ENCODE results near the gene SCN5A.

SCN5A gene

DNA sequence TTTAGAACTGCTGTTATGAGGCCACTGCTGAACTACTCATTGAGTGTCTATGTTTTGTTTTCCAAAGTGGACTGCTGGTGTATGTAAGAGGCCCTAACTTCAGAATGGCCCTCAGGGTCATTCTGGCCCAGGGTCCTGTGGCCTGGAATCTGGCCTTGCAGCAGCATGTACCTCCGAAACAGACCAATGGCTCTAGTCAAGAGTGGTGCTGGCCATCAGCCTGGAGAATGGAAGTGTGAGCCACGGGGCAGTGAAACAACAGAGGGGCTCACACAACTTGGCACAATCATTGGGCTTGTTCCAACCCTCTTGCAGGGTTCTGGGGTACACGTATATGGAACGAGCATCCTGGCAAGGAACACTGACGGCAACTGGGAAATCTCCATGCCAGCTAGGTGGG lies 40.5 kb downstream of the SCN5A start:
- Histone ChIP-seq H3K9me3 (no peaks in the 10 kb centered on the region), H3K27ac (no peak overlapping the region), H3K4me3 (ENCODE audit: low read depth in 1 of 2, low read length in 1 of 2) (no peak overlapping the region), H3K27me3 (no peaks in the 10 kb centered on the region), H3K36me3 (no peaks in the 10 kb centered on the region), H3K4me1 (ENCODE audit: control insufficient read depth in 1 of 2, insufficient read depth in 1 of 2, low read depth in 1 of 2, low read length in 1 of 2) (no peaks in the 10 kb centered on the region)
- TF ChIP-seq, protein P1, sequence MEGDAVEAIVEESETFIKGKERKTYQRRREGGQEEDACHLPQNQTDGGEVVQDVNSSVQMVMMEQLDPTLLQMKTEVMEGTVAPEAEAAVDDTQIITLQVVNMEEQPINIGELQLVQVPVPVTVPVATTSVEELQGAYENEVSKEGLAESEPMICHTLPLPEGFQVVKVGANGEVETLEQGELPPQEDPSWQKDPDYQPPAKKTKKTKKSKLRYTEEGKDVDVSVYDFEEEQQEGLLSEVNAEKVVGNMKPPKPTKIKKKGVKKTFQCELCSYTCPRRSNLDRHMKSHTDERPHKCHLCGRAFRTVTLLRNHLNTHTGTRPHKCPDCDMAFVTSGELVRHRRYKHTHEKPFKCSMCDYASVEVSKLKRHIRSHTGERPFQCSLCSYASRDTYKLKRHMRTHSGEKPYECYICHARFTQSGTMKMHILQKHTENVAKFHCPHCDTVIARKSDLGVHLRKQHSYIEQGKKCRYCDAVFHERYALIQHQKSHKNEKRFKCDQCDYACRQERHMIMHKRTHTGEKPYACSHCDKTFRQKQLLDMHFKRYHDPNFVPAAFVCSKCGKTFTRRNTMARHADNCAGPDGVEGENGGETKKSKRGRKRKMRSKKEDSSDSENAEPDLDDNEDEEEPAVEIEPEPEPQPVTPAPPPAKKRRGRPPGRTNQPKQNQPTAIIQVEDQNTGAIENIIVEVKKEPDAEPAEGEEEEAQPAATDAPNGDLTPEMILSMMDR (IDR thresholded peaks at IDR 0.05), result no peak

DNA sequence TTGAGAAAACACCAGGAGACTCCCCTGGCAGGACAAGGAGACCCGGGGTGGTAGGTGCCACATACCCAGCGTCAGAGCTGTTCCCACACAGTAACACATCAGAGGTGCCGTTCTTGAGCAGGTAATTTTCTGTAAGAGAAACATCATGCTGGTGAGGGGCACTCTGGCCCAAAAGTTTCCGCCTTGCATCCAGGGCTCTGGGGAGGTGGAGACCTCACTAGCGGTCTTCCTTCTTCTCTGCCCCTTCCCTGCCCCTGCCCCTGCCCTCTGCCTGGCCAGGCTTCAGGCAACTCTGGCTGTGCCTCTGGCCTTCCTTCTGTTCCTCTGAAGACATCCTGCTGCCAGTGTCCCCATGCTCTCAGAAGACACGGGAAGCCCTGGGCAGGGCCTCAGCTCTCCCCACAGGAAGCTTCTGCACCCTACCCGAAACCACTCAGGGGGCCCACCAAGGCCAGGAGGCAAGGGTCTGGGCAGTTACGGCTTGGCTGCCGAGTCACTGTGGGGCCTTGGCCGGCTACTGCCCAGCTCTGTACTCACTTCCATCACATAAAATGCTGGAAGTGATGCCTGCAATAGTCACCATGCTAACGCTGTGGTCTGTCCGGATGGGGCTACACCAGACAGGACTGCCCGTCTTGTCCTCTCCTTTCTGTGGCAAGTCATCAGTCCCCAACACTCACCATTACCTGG lies 41.3 kb downstream of the SCN5A start:
- TF ChIP-seq, protein P1 (IDR thresholded peaks at IDR 0.05), result no peak
- Histone ChIP-seq H3K4me3 (ENCODE audit: low read depth in 1 of 2, low read length in 1 of 2) (no peak overlapping the region), H3K4me1 (ENCODE audit: control insufficient read depth in 1 of 2, insufficient read depth in 1 of 2, low read depth in 1 of 2, low read length in 1 of 2) (no peaks in the 10 kb centered on the region), H3K27me3 (no peaks in the 10 kb centered on the region), H3K9me3 (no peaks in the 10 kb centered on the region), H3K27ac (no peak overlapping the region), H3K36me3 (no peaks in the 10 kb centered on the region)

DNA sequence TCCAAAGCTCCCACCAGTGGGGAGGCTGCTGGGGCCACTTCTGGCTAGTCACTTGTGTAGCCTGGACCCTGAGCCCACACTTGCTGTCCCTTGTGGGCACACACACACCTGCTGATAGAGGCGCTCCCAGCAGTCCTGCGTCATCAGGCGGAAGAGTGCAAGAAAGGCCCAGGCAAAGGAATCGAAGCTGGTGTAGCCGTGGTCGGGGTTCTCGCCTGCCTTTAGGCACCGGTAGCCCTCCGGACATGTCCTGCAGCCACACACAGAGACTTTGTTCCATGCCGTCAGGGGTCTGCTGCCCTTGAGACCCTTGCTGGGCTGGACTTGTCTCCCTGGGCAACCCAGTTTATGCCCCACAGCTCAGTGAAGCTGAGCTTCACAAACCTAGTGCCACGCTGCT lies 42.9 kb downstream of the SCN5A start:
- no peak overlapping the region for H3K27ac ChIP-seq
- TF ChIP-seq, protein P1 (IDR thresholded peaks at IDR 0.05), result no peak

DNA sequence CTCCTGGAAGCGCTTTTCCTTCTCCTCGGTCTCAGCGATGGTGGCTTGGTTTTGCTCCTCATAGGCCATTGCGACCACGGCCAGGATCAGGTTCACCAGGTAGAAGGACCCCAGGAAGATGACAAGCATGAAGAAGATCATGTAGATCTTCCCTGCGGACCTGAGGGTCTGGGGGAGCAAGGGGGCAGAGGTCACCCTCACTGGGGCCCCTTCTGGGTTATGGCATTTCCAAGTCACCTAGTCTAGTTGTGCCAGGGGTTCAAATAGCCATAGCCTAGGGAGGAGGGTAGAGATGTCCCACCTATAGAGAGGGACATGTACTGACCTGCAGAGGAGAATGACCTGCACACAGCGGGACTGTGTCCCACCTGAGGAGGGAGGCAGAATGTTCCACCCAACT lies 43.5 kb downstream of the SCN5A start:
- no peaks in the 10 kb centered on the region for H3K27me3 ChIP-seq
- TF ChIP-seq, protein P1 (IDR thresholded peaks at IDR 0.05), result no peak
- H3K4me1 ChIP-seq (ENCODE audit: control insufficient read depth in 1 of 2, insufficient read depth in 1 of 2, low read depth in 1 of 2, low read length in 1 of 2), result no peaks in the 10 kb centered on the region
- no peak overlapping the region for H3K4me3 ChIP-seq (ENCODE audit: low read depth in 1 of 2, low read length in 1 of 2)
- H3K27ac ChIP-seq, result no peak overlapping the region
- no peaks in the 10 kb centered on the region for H3K9me3 ChIP-seq
- no peaks in the 10 kb centered on the region for H3K36me3 ChIP-seq

More for the DNA sequence above, 42.9 kb downstream of the SCN5A start:
- H3K27me3 ChIP-seq, result no peaks in the 10 kb centered on the region
- no peaks in the 10 kb centered on the region for H3K9me3 ChIP-seq
- no peaks in the 10 kb centered on the region for H3K4me1 ChIP-seq (ENCODE audit: control insufficient read depth in 1 of 2, insufficient read depth in 1 of 2, low read depth in 1 of 2, low read length in 1 of 2)
- no peaks in the 10 kb centered on the region for H3K36me3 ChIP-seq
- H3K4me3 ChIP-seq (ENCODE audit: low read depth in 1 of 2, low read length in 1 of 2), result no peak overlapping the region

DNA sequence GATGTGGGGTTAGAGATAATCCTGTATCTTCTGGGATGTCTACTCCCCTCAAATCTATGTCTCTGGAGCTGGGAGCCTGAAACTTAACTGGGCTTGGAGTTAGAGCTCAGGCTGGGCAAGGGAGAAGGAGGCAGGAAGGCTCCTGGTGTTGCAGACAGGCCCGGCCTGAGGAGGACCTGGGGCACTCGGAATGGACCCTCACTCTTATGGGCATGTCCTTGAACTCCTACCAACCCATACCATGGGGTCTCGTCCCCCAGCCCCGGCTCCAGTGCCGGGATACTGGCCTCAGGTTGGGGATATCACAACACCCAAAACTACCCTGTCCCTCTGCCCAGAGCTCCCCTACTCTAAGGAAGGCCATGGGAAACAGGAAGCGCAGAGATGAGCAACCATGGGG lies 45.2 kb downstream of the SCN5A start:
- TF ChIP-seq, protein P1 (IDR thresholded peaks at IDR 0.05), result no peak
- Histone ChIP-seq H3K27me3 (no peaks in the 10 kb centered on the region), H3K27ac (no peak overlapping the region), H3K9me3 (no peaks in the 10 kb centered on the region), H3K4me3 (ENCODE audit: low read depth in 1 of 2, low read length in 1 of 2) (no peak overlapping the region), H3K4me1 (ENCODE audit: control insufficient read depth in 1 of 2, insufficient read depth in 1 of 2, low read depth in 1 of 2, low read length in 1 of 2) (no peaks in the 10 kb centered on the region), H3K36me3 (no peaks in the 10 kb centered on the region)

All from neutrophil (primary cell).